A549 (cell line): ENCODE data around the gene HJV.

Experiments used
- CHD4 ChIP-seq: fragments of 200-600 bp; sonication (generic); IDR thresholded peaks from 2 replicates; pipeline ENCODE4 v1.6.1; 2016; ENCODE audit warnings: antibody characterized with exemption, mild to moderate bottlenecking, borderline replicate concordance
- CTCF ChIP-seq: fragments of >200 bp; sonication (Bioruptor Twin); formaldehyde crosslinking; IDR thresholded peaks from 3 replicates; pipeline ENCODE4 v1.5.1; 2016
- POLR2A ChIP-seq: IDR thresholded peaks from 2 replicates; pipeline ENCODE4 v1.6.1; 2012; ENCODE audit warnings: mild to moderate bottlenecking, low read length
- USF2 ChIP-seq: fragments of 450-650 bp; IDR thresholded peaks from 2 replicates; pipeline ENCODE4 v1.6.1; 2014; ENCODE audit warnings: antibody characterized with exemption

GRCh38 chr1:146032631-146033219 lies 11.2 kb upstream of the HJV start:
- TF ChIP-seq CTCF (peak; percentile 63), CHD4 (no peak), POLR2A (no peak), USF2 (no peak)
